Testis (tissue), 2 donors: ENCODE results near the gene PXN.

Experiments
- POLR2A ChIP-seq: fragments of 450-650 bp; IDR thresholded peaks from one replicate; pipeline ENCODE4 v1.6.1; 2017; ENCODE audit warnings: antibody characterized with exemption, mild to moderate bottlenecking, moderate library complexity
- TF ChIP-seq, protein P1 (sequence below), 3 experiments: fragments of 450-650 bp in 2 of 3; fragments of 200-600 bp in 1 of 3; sonication (generic) in 1 of 3; IDR thresholded peaks; one replicate each; pipeline ENCODE4 v1.5.1; 2016 to 2019; ENCODE audit warnings: antibody characterized with exemption in 3 of 3, mild to moderate bottlenecking in 2 of 3, moderate library complexity in 1 of 3

GRCh38 chr12:120211904-120212283, 53.6 kb downstream of the PXN start:
- TF ChIP-seq, protein P1, sequence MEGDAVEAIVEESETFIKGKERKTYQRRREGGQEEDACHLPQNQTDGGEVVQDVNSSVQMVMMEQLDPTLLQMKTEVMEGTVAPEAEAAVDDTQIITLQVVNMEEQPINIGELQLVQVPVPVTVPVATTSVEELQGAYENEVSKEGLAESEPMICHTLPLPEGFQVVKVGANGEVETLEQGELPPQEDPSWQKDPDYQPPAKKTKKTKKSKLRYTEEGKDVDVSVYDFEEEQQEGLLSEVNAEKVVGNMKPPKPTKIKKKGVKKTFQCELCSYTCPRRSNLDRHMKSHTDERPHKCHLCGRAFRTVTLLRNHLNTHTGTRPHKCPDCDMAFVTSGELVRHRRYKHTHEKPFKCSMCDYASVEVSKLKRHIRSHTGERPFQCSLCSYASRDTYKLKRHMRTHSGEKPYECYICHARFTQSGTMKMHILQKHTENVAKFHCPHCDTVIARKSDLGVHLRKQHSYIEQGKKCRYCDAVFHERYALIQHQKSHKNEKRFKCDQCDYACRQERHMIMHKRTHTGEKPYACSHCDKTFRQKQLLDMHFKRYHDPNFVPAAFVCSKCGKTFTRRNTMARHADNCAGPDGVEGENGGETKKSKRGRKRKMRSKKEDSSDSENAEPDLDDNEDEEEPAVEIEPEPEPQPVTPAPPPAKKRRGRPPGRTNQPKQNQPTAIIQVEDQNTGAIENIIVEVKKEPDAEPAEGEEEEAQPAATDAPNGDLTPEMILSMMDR (IDR thresholded peaks at IDR 0.05): no peak
- TF ChIP-seq POLR2A: no peak
